ENCODE results near the gene IFIT2. TPM values are rescaled to one million over a fixed set of nuclear protein-coding genes. Genes with fewer than 3 reads are reported as not detected.
A peak's percentile ranks its signal among the peaks of the same experiment; 100 is the strongest.

IFIT2 gene
- total RNA-seq, 6 experiments from 2014 or later = 4.7 to 12.4 (median 9.8) TPM

DNA sequence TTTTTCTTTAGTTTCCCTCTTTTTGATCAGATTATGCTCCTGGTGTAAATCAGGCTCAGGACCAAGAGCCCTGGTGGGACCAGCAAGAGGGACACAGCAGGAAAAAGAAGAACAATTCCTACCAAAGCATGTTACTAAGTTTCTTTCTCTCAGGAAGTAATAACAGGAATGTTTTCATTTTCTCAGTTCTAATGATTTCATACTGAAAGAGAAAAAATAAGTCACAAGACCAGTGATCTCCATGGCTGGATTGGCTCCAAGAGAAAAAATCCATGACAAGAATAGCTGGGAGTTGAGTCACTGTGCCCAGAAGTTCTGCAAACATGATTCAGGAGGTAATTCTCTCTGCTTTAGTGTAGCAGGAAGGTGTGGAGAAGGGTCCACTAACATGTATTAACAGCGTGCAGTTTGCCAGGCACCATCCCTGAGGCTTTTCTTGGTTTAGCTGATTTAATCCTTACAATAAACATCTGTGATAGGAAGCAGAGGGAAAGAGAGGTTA is 23.8 kb upstream of the IFIT2 start:
- no peak overlapping the region for H3K4me3 ChIP-seq
- H3K36me3 ChIP-seq = no peaks in the 10 kb centered on the region
- 10% methylated on average over 1 of the region's 1 CpG for WGBS (ENCODE audit: insufficient coverage, low coverage, low lambda C conversion rate, missing lambda C conversion rate)
- no peak for DNase-seq
- intact Hi-C loops (cut with DNase I) = no loop called here
- ATAC-seq = peak; percentile 86 to 89 (median 88)
- H3K27ac ChIP-seq = peak overlapping the region; percentile 71 to 92 (median 72)
- TF ChIP-seq POLR2A (IDR thresholded peaks at IDR 0.05) = peak; percentile 64
- TF ChIP-seq, protein P1, sequence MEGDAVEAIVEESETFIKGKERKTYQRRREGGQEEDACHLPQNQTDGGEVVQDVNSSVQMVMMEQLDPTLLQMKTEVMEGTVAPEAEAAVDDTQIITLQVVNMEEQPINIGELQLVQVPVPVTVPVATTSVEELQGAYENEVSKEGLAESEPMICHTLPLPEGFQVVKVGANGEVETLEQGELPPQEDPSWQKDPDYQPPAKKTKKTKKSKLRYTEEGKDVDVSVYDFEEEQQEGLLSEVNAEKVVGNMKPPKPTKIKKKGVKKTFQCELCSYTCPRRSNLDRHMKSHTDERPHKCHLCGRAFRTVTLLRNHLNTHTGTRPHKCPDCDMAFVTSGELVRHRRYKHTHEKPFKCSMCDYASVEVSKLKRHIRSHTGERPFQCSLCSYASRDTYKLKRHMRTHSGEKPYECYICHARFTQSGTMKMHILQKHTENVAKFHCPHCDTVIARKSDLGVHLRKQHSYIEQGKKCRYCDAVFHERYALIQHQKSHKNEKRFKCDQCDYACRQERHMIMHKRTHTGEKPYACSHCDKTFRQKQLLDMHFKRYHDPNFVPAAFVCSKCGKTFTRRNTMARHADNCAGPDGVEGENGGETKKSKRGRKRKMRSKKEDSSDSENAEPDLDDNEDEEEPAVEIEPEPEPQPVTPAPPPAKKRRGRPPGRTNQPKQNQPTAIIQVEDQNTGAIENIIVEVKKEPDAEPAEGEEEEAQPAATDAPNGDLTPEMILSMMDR (IDR thresholded peaks at IDR 0.05) = no peak
- H3K27me3 ChIP-seq = no peaks in the 10 kb centered on the region
- H3K9me3 ChIP-seq = no peaks in the 10 kb centered on the region
- H3K4me1 ChIP-seq = peaks cover 0 to 23% (median 7%) of the 10 kb centered on the region in 4 donors

DNA sequence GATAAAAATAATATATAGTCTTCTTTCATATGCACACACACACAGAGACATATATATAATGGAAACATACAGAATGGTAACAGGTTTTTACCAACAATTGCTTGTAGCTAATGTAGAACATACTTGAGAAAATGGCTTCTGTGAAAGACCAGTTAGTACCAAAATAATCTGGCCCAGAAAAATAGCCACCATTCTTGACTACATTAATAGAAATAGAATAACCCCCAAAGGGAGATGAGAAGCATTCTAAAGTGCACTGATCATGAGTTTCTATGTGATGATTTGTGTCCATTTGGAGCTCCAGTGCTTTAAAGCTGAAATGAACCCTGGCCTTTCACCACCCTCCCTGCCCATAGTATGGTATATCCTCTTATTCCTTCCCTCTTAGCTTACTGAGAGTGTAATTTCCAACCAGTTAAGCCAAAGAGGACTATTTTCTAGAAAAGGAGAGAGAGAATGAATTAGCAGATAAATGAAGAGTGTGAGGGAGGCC is 22.9 kb upstream of the IFIT2 start:
- H3K36me3 ChIP-seq = no peaks in the 10 kb centered on the region
- DNase-seq (no peak), ATAC-seq (no peak)
- H3K4me3 ChIP-seq = no peak overlapping the region
- intact Hi-C loops (cut with DNase I) = no loop called here
- no peaks in the 10 kb centered on the region for H3K9me3 ChIP-seq
- peak overlapping the region; percentile 35 to 92 (median 71) for H3K27ac ChIP-seq
- peaks cover 0 to 23% (median 7%) of the 10 kb centered on the region in 4 donors for H3K4me1 ChIP-seq
- H3K27me3 ChIP-seq = no peaks in the 10 kb centered on the region
- TF ChIP-seq POLR2A (IDR thresholded peaks at IDR 0.05) = no peak
- TF ChIP-seq, protein P1 (IDR thresholded peaks at IDR 0.05) = no peak

DNA sequence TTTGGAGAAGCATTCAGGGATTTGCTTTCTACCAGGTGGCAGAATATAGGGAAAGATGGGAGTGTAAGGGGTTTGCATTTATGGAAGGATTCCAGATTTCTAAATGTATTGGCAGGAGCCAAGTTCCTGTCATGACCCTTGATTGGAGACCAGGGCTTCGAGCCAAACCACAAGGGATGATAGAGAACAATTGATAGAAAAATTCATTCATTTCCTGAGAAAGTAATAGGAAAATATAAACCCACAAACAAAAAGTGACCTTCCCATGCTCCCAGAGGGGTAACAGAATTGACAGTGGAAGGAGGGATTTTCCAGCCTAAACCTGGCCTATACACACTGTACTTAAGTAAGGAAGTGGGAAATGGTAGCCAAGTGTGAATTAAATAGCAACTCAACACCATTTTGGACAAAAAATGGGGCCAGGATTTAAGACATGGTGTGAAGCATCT is 22.4 kb upstream of the IFIT2 start:
- H3K4me1 ChIP-seq = peaks cover 0 to 23% (median 7%) of the 10 kb centered on the region in 4 donors
- peak overlapping the region; percentile 35 to 92 (median 55) for H3K27ac ChIP-seq
- no peaks in the 10 kb centered on the region for H3K36me3 ChIP-seq
- ATAC-seq (peak; percentile 11 to 54 (median 23)), DNase-seq (peak in 1 of 3 donors; percentile 55)
- intact Hi-C loops (cut with DNase I) = no loop called here
- H3K4me3 ChIP-seq = no peak overlapping the region
- H3K9me3 ChIP-seq = no peaks in the 10 kb centered on the region
- no peak for TF ChIP-seq POLR2A (IDR thresholded peaks at IDR 0.05)
- H3K27me3 ChIP-seq = no peaks in the 10 kb centered on the region
- 0% methylated on average over 1 of the region's 1 CpG for WGBS (ENCODE audit: insufficient coverage, low coverage, low lambda C conversion rate, missing lambda C conversion rate)

DNA sequence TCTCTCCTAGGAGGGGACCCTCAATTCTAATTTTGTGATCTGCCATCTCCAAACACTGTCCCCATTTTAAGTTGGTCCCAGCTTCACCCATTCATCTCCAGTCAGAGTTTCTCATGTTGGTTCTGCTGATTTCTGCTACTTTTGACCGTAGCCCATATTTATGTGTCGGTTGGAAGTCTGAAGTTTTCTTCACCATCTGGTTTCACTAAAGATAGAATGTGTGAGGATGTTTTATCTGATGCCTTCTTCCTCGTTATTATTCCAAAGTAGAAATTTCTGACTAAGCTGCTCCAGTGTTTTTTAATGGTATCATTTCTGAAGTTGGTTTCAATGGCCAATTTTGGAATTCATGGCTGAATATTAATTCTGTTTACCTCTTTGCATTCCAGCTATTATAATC is 21.3 kb upstream of the IFIT2 start:
- WGBS (ENCODE audit: insufficient coverage, low coverage, low lambda C conversion rate, missing lambda C conversion rate) = 94% methylated on average over 3 of the region's 3 CpGs
- Histone ChIP-seq H3K36me3 (no peaks in the 10 kb centered on the region), H3K27ac (no peak overlapping the region), H3K27me3 (no peaks in the 10 kb centered on the region), H3K4me3 (no peak overlapping the region), H3K4me1 (peaks cover 0 to 23% (median 7%) of the 10 kb centered on the region in 4 donors), H3K9me3 (no peaks in the 10 kb centered on the region)
- DNase-seq = no peak
- no peak for TF ChIP-seq POLR2A (IDR thresholded peaks at IDR 0.05)
- TF ChIP-seq, protein P1 (IDR thresholded peaks at IDR 0.05) = no peak
- ATAC-seq = no peak
- intact Hi-C loops (cut with DNase I) = no loop called here

DNA sequence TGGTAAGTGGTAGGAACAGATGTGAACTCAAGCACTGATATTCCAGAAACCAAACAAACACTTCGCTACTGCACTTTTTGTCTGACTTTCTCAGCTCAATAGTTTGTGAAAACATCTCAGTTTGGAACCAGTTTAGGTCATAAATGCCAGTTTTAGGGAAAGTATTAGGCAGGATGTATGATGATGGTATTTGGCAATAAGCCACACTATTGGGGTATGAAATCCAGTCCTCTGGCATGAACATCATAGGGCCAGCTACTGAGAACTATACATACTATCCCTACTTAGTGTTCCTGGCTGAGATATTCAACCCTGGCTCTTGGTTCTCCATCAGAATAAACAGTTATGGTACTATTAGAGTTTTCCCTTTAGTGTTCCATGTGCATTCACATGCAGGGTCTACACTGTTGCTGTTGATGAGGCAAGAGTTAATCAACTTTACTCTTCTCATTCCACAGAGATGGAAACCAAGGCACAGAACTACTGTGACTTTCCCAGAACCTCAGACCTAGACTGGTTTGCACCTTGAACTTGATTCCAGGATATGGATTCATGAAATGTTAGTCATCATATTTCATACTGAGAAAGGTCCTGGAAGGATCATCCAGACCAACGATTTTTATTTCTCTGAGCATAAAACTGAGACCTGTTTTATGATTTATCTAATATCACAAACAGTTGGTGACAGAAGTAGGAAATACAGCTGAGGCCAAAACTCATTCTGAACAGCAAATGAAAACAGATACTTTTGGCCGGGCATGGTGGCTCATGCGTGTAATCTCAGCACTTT is 20.0 kb upstream of the IFIT2 start:
- ATAC-seq (no peak), DNase-seq (no peak)
- H3K4me3 ChIP-seq = no peak overlapping the region
- no peak overlapping the region for H3K27ac ChIP-seq
- 68% methylated on average over 4 of the region's 4 CpGs for WGBS (ENCODE audit: insufficient coverage, low coverage, low lambda C conversion rate, missing lambda C conversion rate)
- no peak for TF ChIP-seq POLR2A (IDR thresholded peaks at IDR 0.05)
- TF ChIP-seq, protein P1 (IDR thresholded peaks at IDR 0.05) = no peak
- H3K36me3 ChIP-seq = no peaks in the 10 kb centered on the region
- H3K27me3 ChIP-seq = no peaks in the 10 kb centered on the region
- H3K9me3 ChIP-seq = no peaks in the 10 kb centered on the region
- peaks cover 0 to 23% (median 7%) of the 10 kb centered on the region in 4 donors for H3K4me1 ChIP-seq
- intact Hi-C loops (cut with DNase I) = no loop called here

All from right lobe of liver (tissue), 6 donors.